HG03108 (cell line): ENCODE measurements around the gene VAMP4.
"Not testable (repeated sequence)": the region's sequence is repeated elsewhere in the genome, so short reads cannot be mapped to it uniquely, and the experiment has no call there.

ENCODE experiments used
- ATAC-seq: cut with Tn5 transposase; IDR thresholded peaks from one replicate; pipeline ENCODE4 v1.9.1; 2021; ENCODE audit warnings: moderate library complexity; ENCODE audit not compliant: unreplicated experiment

Gene VAMP4

GRCh38 chr1:171707583-171707982 lies 34.3 kb downstream of the VAMP4 start:
- ATAC-seq: no peak

- ATAC-seq: no peak
These were observed 39.3 kb downstream of the VAMP4 start for GRCh38 chr1:171702598-171702997.

- no peak for ATAC-seq
These were observed 42.3 kb downstream of the VAMP4 start for GRCh38 chr1:171699531-171699930.

GRCh38 chr1:171695772-171696171 lies 46.1 kb downstream of the VAMP4 start:
- ATAC-seq: not testable (repeated sequence)

GRCh38 chr1:171693541-171693940 lies 48.3 kb downstream of the VAMP4 start:
- not testable (repeated sequence) for ATAC-seq

- ATAC-seq: no peak
These were observed 58.0 kb downstream of the VAMP4 start for GRCh38 chr1:171683870-171684269.

- no peak for ATAC-seq
These were observed 61.5 kb downstream of the VAMP4 start for GRCh38 chr1:171680339-171680738.

GRCh38 chr1:171676823-171677222 lies 65.0 kb downstream of the VAMP4 start:
- ATAC-seq: no peak

- no peak for ATAC-seq
These were observed 67.1 kb downstream of the VAMP4 start for GRCh38 chr1:171674431-171675405.

- ATAC-seq: no peak
These were observed 71.1 kb downstream of the VAMP4 start for GRCh38 chr1:171670739-171671138.

GRCh38 chr1:171668372-171668771 lies 73.5 kb downstream of the VAMP4 start:
- ATAC-seq: no peak

- ATAC-seq: no peak
These were observed 75.6 kb downstream of the VAMP4 start for GRCh38 chr1:171666114-171666769.

GRCh38 chr1:171664976-171665375 lies 76.9 kb downstream of the VAMP4 start:
- ATAC-seq: no peak

GRCh38 chr1:171663854-171664575 lies 77.8 kb downstream of the VAMP4 start:
- no peak for ATAC-seq

- no peak for ATAC-seq
These were observed 78.6 kb downstream of the VAMP4 start for GRCh38 chr1:171663036-171663853.

- no peak for ATAC-seq
These were observed 80.7 kb downstream of the VAMP4 start for GRCh38 chr1:171661076-171661650.

GRCh38 chr1:171656206-171656605 lies 85.7 kb downstream of the VAMP4 start:
- not testable (repeated sequence) for ATAC-seq

GRCh38 chr1:171655746-171656116 lies 86.1 kb downstream of the VAMP4 start:
- ATAC-seq: no peak

GRCh38 chr1:171654942-171655745 lies 86.7 kb downstream of the VAMP4 start:
- peak; percentile 56 for ATAC-seq
